Measurements from ENCODE around the gene PLAC8.

GRCh38 chr4:83110970-83111750 is 3.4 kb downstream of the PLAC8 start:
- TF ChIP-seq CTCF (IDR thresholded peaks at IDR 0.05; ENCODE audit: control extremely low read depth in 1 of 3, insufficient read depth in 1 of 3, low read depth in 1 of 3, low read length in 3 of 3) (no peak), CEBPB (IDR thresholded peaks at IDR 0.05; ENCODE audit: low read depth, low read length) (no peak), CHD7 (IDR thresholded peaks at IDR 0.05; ENCODE audit: insufficient replicate concordance, low read length) (no peak), TEAD4 (IDR thresholded peaks at IDR 0.05; ENCODE audit: low read depth, low read length) (no peak), JUN (IDR thresholded peaks at IDR 0.05; ENCODE audit: low read depth, low read length) (no peak), GABPA (IDR thresholded peaks at IDR 0.05; ENCODE audit: borderline replicate concordance, insufficient read depth, low read length) (no peak), SP1 (IDR thresholded peaks at IDR 0.05; ENCODE audit: low read depth, low read length) (no peak), KDM5A (IDR thresholded peaks at IDR 0.05; ENCODE audit: low read length) (no peak), EZH2 (IDR thresholded peaks at IDR 0.05; ENCODE audit: low read depth, low read length, severe bottlenecking) (no peak), ASH2L (IDR thresholded peaks at IDR 0.05; ENCODE audit: low read length) (no peak), KDM1A (IDR thresholded peaks at IDR 0.05; ENCODE audit: borderline replicate concordance, low read length) (no peak), POLR2A (IDR thresholded peaks at IDR 0.05; ENCODE audit: control extremely low read depth in 1 of 2, low read depth in 2 of 2, low read length in 2 of 2) (no peak)
